GM10248 (cell line): Measurements from ENCODE around the gene CD247.

Experiments used
- CTCF ChIA-PET: fragments of 300-600 bp; sonication (Branson Sonifier 250); formaldehyde crosslinking; extraction: SDS; loops from one replicate; lab custom pipeline; 2021; ENCODE audit warnings: antibody characterized with exemption; lab: Yijun Ruan, JAX
- POLR2A ChIA-PET: fragments of 350-650 bp; sonication (Branson Sonifier 250); formaldehyde crosslinking; extraction: SDS; loops from one replicate; lab custom pipeline; 2020; ENCODE audit warnings: antibody characterized with exemption; lab: Yijun Ruan, JAX
- DNase-seq: peaks from one replicate; pipeline ENCODE4 v3.0.0; 2012; ENCODE audit errors: extremely low spot score
- CTCF ChIP-seq: IDR thresholded peaks from 2 replicates; pipeline ENCODE4 v1.5.1; 2012; ENCODE audit warnings: mild to moderate bottlenecking, low read depth; ENCODE audit errors: extremely low read depth, missing control alignments, control extremely low read depth

The CD247 gene

GRCh38 chr1:167487614-167488013, 30.7 kb downstream of the CD247 start:
- TF ChIP-seq CTCF = no peak
- CTCF ChIA-PET = interaction anchor here (0.9 to 1.3 kb wide), 2 partner anchors 19 to 46 kb away, joined by 3 to 5 read pairs; no protein-coding TSS in a partner anchor
- POLR2A ChIA-PET = no interaction called here
- DNase-seq = no peak

- no peak for TF ChIP-seq CTCF
- ChIA-PET POLR2A (interaction anchor here (0.6 kb wide), 1 partner anchor 16 kb away, joined by 4 read pairs; no protein-coding TSS in a partner anchor), CTCF (no interaction called here)
- no peak for DNase-seq
Measured at GRCh38 chr1:167486090-167486824, 32.1 kb downstream of the CD247 start.

- no peak for TF ChIP-seq CTCF
- CTCF ChIA-PET = interaction anchor here (0.6 to 0.8 kb wide), 3 partner anchors 11 to 43 kb away, joined by 3 to 4 read pairs (median 3); no protein-coding TSS in a partner anchor
- DNase-seq = no peak
- POLR2A ChIA-PET = no interaction called here
Measured at GRCh38 chr1:167484726-167485502, 33.4 kb downstream of the CD247 start.

- ChIA-PET CTCF (interaction anchor here (0.8 kb wide), 2 partner anchors 18 to 417 kb away, joined by 3 to 4 read pairs; no protein-coding TSS in a partner anchor), POLR2A (no interaction called here)
- no peak for DNase-seq
- TF ChIP-seq CTCF = no peak
Measured at GRCh38 chr1:167483790-167484189, 34.5 kb downstream of the CD247 start.

DNA sequence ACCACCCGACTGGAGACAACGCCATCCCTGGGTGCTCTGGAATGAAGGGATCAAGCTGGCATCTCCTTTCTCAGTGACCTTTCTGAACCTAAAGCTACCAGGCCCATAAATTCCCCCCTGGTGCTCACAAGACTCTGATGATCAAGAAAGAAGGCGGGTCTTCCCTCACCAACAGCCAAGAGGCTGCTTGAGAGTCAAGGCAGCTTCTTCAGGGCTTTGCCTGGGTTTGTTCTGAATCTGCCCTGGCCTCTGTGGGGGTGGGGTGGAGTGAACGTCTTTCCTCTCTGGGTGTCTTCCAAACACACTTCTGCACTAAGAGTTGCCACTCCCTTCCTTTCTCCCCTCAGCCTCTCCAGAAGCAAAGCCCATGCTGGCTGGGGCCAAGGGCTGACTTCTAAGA, 36.1 kb downstream of the CD247 start:
- TF ChIP-seq CTCF = no peak
- DNase-seq = no peak
- ChIA-PET POLR2A (no interaction called here), CTCF (no interaction called here)

- POLR2A ChIA-PET = no interaction called here
- no peak for DNase-seq
- CTCF ChIA-PET = interaction anchor here (0.9 to 1.8 kb wide), 2 partner anchors 22 to 61 kb away, joined by 3 to 6 read pairs; no protein-coding TSS in a partner anchor
- no peak for TF ChIP-seq CTCF
Measured at GRCh38 chr1:167479331-167479979, 38.9 kb downstream of the CD247 start.
